Activated CD4-positive, alpha-beta T cell treated with anti-CD3 and anti-CD28 coated beads for 1 hour (primary cell): ENCODE data around the gene HK2.
"Not testable (repeated sequence)": the region's sequence is repeated elsewhere in the genome, so short reads cannot be mapped to it uniquely, and the experiment has no call there.

Experiments
- DNase-seq: peaks from one replicate; pipeline ENCODE4 v3.0.0-alpha.2; 2020

HK2 gene

DNA sequence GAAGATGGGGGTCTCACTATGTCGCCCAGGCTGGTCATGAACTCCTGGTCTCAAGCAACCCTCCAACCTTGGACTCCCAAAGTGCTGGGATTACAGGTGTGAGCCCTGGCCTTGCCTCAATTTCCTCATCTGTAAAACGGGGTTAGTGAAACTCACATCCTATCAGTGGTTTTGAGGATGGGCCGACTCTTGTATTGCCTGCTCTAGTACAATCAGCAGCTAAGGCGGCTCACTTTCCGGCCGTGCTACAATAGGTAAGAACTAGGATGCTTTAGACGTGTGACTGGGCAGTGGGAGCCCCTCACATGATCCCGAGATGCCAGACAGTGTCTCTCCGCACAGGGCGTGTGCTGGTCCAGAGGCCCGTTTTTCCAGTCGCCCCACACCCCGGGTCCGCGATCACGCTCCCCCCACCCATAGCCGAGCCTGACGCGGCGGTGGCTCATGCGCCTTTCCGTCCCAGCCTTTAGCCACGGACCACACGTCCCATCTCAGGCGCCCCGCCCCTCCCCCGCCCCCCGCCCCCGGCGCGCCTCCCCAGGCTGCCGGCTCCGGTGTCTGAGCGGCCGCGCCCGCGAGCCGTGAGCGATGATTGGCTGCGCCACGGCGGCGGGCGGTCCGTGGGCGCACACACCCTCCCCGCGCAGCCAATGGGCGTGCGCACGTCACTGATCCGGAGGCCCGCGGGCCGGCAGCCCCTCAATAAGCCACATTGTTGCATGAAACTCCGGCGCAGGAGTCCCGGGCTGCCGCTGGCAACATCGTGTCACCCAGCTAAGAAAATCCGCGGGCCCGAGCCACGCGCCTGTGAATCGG is at the start of gene HK2:
TSS of gene HK2 (plus strand) at position 710 of the 816 bp plus-strand sequence. CDS start 454 bp downstream, outside the sequence.
- peak; percentile 74 for DNase-seq

DNA sequence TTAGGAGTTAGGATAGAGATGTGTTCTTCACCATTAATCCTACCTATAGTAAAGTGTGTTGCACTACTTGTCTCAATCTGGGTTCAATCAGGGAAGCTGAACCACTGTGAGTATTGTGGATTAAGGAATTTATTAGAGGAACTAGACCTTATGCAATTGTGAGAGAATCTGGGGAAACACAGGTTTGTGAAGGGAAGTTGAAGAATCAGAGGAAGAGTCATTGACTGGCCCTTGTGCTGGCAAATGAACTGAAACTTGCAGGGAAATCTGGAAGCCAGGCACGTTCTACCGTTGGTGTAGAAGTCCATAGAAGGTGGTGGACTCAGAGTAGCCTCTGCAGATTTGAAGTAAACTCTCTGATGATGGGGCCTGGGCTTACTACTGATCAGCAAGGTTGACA is 44.7 kb upstream of the HK2 start:
- no peak for DNase-seq

DNA sequence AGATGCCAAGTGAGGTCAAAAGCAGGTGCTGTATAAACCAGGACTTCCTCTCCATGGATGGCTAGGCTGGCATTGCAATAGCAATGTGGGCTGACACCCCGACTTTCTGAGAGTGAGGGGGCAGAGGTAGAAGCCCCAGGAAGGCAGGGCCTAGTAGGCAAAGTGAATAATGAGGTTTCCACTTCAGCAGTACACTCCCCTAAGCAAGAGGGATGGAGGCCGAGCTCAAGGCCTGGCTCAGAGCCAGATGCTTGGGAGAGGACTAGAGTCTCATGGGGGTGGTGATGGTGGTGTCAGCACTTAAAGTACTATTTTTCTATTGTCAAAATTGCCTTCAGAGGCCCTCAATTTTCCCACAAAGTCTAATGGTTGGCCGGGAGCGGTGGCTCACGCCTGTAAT is 41.6 kb upstream of the HK2 start:
- no peak for DNase-seq

DNA sequence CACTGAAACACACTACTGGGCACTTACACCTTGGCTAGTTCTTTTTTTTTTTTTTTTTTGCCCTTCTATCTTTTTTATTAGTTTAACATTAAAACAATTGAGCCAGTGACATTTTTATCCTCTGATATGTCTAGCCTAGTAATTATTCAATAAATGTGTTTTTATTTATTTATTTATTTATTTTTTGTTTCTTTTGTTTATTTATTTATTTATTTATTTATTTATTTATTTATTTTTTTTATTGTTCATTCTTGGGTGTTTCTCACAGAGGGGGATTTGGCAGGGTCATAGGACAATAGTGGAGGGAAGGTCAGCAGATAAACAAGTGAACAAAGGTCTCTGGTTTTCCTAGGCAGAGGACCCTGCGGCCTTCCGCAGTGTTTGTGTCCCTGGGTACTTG is 39.0 kb upstream of the HK2 start:
- DNase-seq = not testable (repeated sequence)

DNA sequence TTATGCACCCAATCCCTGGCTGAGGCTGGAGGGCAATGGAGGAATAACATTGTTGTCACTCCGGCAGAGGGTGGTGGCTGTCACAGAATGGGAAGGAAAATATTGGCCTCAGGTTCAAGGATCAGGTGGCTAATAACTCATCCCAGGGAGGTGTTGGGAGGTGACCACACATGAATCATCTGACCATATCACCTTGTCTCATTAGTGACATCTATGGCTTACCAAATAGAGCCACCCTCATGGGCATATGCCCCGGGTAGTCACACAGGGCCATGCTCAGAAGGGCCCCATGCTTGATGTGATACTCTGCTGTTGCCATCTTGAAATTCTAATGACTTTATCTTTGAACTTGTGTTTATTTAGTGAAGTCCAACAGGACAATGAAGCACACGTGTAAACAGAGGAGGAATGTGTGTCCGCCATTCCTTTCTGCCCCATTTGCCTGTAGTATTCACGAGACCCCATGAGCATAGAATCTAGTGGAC is 27.5 kb upstream of the HK2 start:
- no peak for DNase-seq

DNA sequence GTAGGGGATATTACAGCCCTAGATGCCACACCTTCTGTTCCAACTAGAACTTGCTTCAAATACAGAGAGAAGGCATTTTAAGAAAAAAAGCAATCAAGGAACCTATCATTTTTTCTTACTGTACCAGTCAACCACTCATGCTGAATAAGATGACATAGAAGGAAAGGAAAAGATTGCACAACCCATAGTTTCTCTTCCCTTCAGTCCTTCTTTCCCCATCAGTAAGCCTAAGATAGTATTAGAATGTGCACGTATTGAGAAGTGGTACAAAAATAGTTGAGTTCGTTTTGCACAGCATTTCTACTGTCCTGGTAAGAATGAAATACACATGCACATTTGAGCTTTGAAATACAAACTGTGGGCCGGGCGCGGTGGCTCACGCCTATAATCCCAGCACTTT is 27.0 kb upstream of the HK2 start:
- no peak for DNase-seq

DNA sequence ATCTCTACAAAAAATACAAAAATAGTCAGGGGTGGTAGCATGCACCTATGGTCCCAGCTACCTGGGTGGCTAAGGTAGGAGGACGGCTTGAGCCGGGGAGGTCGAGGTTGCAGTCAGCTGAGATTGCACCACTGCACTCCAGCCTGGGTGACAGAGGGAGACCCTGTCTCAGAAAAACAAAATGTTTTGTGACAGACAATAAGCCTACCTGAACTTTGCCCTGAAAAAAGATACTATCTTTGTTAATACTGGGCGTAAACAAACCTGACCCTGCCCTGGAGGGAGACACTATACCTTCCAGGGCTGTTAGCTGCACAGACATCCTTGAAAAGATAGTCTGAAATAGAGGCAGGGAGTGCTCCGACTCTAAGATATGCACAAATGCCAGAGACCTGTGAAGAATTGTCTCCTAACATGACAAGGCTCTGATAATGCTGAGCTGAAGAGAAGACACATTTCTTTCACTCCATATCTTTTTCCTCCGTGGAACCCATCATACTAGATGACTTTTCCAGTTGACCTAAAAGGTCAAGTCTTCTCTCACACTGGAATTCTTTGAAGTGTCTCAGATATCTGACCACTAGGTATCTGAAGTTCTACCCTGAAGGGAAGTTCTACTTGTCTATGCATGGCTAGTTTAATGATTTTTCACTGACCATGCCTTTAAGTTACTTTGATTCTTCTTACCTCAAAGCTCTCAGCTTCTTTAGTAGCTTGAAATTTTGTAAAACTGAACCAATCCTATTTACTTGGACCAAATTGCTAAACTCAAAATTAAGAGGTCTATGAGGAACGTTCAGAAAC is 20.9 kb upstream of the HK2 start:
- DNase-seq = no peak

DNA sequence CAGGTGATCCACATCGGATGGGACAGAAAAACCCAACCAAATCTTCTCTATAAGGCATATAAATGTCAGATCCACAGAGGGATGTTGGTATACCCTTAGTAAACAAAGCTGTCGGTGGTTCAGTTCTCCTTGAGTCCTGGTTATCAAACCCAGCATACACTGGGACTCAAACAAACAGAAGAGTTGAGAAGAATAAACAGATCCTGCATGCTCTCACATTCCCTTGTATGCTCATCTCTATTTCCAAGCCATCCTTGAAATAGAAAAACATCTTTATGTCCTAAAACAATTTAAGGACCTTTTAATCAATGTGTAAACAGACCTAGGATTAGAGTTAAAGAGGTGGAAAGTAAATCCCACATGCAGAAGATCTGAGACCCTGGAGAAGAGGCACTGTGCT is 19.8 kb upstream of the HK2 start:
- DNase-seq = no peak

DNA sequence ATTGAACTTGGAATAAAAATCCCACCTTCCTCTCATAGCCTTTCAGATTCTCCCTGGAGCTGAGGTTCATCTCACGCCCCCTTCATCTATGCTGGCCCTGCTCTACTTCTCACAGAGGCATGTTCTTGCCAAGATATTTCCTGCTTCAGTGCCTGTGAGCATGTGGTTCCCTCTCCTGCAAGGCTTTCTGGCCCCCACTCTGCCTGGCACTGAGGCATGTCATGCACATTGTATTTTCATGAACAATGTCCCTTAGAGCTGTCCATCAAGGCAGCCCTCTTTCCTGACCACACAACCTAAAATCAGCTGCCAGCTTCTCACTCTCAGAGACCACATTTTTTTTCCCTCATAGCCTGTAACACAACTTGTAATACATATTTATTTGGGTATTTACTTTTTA is 18.0 kb upstream of the HK2 start:
- no peak for DNase-seq

DNA sequence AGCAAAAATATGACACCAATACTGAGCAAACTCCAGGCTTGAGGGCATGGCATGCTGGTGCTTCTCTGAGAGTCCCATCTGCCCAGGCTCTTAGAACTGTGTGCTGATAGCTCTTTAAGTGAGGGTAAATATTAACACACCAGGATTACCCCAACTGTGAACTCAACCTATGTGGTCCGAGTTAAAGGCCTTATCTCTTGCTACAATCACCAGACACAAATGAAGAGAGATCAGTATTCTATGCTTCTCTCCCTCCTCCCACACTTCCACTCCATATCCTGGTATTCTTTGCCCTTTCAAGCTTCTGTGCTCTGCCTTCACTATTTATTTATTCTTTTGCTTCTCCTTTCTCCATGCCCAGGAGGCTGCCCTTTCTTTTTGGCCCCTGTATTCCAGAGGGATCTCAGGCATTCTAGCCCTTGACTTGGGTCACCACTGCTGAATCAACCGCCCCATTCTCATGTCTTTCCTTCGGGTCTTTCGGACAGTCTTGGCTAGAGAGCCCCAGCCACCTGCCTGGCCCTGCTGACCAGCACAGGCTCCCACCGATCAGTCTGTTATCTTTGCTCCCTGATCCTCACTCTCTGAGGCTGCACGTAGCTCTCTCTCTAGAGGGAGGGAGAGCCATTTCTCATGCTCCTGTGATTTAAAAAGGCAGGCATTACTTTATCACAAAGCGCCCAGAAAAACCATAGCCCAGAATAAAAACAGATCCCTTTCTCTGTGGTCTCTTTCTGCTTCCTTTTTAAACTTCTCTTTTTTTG is 17.2 kb upstream of the HK2 start:
- no peak for DNase-seq

DNA sequence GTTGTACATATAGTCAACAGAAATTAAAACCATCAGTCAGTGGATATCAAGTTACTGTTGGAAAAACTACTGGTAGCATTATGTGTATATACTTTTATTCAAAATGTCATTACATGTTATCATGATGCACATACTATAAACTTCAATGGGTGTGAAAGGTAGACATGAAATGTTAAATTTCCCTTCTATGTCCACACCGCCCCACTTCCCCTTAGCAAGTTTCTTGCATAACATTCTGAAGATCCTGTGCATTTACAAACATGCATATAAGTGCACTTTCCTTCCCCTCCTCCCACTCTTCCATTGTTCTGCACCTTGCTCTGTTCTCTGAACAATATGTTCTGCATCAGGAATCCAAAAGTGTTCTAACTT is 16.6 kb upstream of the HK2 start:
- no peak for DNase-seq

DNA sequence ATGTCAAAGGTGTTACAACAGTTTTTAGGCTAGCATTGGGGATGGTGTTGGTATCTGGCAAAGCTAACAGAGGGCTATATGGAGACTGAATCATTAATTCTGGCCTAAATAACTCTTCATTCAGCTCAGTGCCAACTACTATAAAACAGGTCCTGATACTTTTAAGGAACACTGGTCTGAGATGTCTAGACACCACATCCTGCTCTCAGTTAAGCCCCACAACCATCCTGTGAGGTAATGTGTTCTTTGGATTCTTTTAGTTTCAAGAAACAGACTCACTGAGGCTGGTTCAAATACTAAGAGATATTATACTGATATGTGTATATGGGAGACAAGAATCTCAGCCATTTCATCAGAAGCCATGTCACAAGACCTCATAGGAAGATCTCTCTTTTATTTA is 14.2 kb upstream of the HK2 start:
- no peak for DNase-seq

DNA sequence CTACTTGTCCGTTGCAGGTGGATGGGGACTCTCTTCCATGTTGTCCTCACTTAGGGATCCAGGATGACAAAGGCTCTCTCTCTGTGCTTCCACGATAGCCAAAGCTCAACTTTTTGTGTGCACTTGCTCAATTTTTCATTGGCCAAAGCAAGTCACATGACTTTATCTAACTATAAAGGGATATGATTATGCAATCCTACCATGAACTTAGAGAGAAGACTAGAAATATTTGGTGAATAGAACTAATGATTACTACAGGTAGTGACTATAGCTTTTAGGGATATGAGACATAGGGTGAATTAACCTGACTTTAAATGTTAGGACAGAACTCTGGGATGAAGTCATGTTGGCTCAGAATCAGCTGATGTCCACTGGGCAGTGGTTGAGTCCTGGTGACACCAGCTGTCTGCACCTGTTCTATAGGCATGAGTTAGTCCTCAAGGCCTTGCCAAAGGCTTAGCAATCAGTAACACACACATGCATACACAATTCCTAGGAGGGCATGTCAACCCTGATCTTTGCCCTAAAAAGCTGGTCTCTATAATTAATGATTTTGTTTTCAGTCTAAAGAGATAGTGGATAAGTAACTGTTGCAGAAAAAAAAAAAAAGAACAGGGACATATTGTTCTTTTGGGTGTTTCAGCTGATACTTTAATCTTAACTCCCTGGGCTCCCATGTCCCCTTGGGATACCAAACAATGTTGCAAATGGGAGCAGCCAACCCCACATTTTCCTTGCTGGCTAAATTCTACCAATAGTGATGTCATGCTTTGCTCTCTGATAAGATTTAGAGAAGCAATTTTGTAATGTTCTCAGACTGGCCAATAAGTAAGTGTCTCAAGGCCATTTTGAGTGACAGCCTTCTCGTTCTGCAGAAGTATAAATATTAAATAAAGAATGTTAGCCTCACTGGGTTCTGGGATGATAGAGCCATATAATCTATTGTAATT is 12.5 kb upstream of the HK2 start:
- DNase-seq = no peak

DNA sequence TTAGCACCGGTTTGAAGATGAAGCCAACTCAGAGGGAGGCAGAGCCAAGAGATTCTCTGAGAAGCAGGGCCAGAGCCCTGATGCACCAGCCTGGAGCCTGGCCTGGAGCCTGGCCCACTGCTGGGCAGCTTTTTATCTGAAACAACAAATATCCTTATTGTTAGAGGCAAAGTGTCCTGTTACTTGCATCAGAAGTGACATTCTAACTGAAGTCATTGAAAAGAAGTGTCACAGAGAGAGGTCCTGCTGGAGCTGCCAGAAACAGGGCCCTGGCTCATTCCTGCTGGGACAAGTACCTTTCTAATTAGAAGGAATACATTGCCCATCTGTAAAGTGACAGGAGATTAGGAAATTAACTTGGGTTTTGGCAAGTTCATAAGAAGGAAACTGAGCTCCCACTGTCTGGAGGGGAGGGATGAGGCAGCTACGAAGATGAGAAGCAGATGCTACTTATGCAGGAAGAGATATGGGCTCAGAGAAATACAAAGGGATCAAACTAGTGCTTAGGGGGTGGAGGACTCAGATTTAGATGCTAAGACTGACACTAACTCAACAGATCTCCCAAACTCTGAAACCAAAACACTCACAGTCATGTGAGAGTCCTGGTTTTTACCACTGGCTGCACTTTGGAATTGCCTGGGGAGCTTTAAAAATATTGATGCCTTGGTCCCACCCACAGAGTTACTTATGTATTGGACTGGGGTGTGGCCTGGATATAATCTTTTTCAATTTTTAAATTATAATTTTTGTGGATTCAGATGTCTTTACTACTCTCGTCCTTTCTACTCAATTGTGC is 11.0 kb upstream of the HK2 start:
- no peak for DNase-seq

DNA sequence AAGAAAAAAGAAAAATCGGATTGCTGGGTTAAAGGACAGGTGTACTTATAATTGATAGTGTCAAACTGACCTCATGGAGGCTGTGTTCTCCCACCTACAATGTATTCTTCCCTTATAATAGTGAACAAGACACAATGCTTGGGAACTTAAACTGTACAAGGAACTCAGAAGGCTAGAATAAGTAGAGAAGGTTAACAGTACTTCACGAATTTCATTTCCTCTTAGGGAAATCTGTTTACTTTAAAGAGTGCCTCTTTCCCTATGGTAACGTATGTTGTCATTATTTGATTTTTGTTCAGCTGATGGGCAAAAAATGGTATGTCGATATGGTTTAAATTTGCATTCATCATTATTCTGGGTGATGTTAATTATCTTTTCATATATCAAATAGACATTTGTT is 9.2 kb upstream of the HK2 start:
- no peak for DNase-seq

DNA sequence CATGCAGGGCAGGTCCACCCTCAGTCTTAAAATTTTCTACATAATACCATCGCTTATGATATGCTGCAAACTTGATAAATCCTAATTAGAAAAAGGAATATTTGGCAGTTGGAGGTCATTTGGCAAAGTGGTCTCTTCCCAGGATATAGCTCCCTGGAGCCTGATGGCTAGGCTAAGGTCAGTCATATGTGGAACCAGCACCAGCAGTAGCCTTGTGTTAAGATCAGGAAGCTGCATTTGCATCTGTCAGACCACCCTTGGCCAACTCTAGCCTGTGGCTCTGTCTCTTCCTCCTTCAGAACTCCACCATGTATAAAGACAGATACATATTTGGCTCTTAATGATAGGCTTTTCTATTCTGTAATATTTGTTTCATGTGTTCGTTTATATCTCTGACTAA is 5.4 kb upstream of the HK2 start:
- DNase-seq = no peak

DNA sequence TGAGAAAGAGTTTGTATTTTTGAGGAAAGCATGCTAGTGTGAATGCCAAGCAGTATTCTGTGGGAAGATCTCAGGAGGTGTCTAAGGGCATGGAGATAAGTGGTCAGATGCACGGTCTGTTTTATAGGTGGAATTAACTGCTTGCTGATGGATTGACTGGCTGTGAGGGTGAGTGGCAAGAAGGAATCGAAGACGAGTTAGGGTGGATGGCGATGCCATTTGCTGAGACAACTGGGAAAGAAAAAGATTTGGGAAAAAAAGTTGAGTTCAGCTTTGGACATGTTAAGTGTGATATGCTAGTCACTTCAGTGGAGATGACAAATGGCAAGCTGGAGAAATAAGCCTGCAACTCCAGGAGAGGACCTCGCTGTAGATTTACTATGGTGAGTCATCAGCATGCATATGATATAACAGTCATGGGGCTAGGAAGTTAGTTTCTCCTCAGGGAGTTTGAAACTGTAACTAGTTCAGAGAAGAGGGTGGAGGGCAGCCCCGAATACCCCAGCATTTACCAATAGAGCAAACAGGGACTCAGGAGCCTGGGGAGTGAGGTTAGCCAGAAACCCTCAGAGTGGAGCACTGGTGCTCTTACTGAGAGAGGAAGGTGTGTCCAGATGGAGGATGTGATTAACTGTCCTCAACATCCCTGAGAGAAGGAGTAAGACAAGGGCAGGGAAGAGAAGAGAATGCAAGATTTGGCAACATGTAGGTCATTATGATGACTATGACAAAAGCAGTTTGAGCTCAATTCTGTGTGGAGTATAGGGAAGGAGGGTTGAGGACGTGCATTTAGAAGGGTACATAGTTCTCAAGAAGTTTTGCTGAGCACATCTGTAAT is 2.0 kb upstream of the HK2 start:
- DNase-seq = no peak

DNA sequence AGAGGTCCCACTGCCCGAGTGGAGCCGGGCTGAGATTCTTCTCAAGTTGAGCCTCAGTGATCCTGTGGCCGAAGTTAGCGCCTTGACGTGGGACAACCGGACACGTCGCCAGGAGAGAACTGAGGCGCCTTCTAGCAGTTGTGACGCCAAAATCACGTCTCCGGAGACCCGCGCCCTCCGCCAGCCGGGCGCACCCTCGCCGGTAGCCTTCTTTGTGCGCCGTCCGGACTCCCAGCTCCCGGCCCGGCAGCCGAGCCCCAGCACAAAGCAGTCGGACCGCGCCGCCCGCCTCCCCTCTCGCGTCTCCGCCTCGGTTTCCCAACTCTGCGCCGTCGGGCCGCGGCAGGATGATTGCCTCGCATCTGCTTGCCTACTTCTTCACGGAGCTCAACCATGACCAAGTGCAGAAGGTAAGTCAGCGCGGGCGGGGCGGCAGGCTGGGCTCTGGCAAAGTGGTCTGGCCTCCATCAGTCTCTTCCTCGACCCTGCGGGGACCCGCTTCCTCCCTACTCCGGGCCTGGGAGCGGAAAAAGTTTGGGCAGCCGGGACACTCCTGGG is 386 bp downstream of the HK2 start:
- DNase-seq = peak; percentile 16

DNA sequence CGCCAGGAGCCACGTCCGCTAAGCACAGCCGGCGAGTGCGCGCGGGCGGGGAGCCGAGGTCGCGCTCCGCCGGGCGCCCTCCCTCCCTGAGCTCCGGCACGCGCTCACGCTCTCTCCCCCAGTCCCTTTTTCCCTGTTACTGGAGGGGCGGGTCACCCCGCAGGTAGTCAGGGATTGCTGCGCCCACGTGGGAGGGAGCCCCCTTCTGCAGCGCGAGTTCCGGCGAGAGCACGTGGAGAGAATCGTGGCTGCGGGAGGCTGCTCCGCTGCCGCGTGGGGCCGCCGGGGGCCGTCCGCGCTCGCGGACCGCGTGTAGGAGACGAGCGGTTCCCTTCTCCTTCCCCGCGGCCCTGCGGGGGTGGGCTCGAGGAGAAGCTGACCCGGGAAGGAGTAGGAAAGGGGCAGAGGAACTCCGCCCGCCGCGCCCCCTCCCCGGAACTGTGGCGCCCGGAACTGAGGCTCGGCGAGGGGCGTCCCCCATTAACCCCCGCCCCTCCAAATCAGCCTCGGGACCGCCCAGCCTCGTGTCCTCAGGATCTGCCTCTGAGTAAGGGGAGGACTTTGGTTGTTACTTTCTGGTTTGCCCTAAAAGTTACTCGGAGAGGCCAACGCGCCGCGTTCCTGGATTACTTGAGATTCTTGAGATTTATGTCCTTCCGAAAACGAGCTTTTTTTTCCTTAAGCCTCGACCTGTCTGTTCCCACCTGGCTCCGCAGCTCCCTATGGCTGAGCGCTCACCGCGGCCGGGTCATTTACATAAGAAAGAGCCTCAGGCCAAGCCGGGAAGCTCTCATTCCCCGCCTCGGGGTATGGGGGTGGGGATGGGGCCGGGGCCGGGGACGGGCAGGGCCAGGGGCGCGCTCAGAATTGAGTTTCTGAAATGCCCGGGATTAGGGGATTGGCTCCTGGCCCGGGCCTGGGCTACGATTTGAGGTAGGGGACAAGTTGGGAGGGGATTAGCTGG is 1.1 kb downstream of the HK2 start:
- DNase-seq = peak; percentile 48
